HEK293T (cell line): ENCODE measurements around the gene RBM4.
"Not testable (repeated sequence)": the region's sequence is repeated elsewhere in the genome, so short reads cannot be mapped to it uniquely, and the experiment has no call there.

Source experiments
- ARNT ChIP-seq: fragments of 450-650 bp; IDR thresholded peaks from 2 replicates; pipeline ENCODE4 v1.6.1; 2017; ENCODE audit warnings: mild to moderate bottlenecking
- BHLHE40 ChIP-seq: fragments of 450-650 bp; IDR thresholded peaks from 2 replicates; pipeline ENCODE4 v1.6.1; 2016; ENCODE audit warnings: mild to moderate bottlenecking, moderate library complexity, borderline replicate concordance
- ELF4 ChIP-seq: fragments of 450-650 bp; IDR thresholded peaks from 2 replicates; pipeline ENCODE4 v1.6.1; 2017; ENCODE audit warnings: antibody characterized with exemption
- FOXA1 ChIP-seq: fragments of 450-650 bp; IDR thresholded peaks from 2 replicates; pipeline ENCODE4 v1.6.1; 2016; ENCODE audit warnings: mild to moderate bottlenecking
- FOXK2 ChIP-seq: fragments of 450-650 bp; IDR thresholded peaks from 2 replicates; pipeline ENCODE4 v1.6.1; 2016; ENCODE audit warnings: mild to moderate bottlenecking
- FOXM1 ChIP-seq: fragments of 450-650 bp; IDR thresholded peaks from 2 replicates; pipeline ENCODE4 v1.6.1; 2017; ENCODE audit warnings: mild to moderate bottlenecking, borderline replicate concordance
- L3MBTL2 ChIP-seq: fragments of 450-650 bp; conservative IDR thresholded peaks from 2 replicates; pipeline ENCODE4 v1.6.1; 2016; ENCODE audit warnings: mild to moderate bottlenecking
- NFRKB ChIP-seq: fragments of 450-650 bp; IDR thresholded peaks from 2 replicates; pipeline ENCODE4 v1.6.1; 2016; ENCODE audit warnings: mild to moderate bottlenecking, moderate library complexity
- SP1 ChIP-seq: fragments of 450-650 bp; IDR thresholded peaks from 2 replicates; pipeline ENCODE4 v1.6.1; 2017
- SUZ12 ChIP-seq: fragments of 450-650 bp; IDR thresholded peaks from 2 replicates; pipeline ENCODE4 v1.6.1; 2016; ENCODE audit warnings: mild to moderate bottlenecking
- TARDBP ChIP-seq: fragments of 450-650 bp; IDR thresholded peaks from 2 replicates; pipeline ENCODE4 v1.6.1; 2016
- TF ChIP-seq, protein P1 (sequence below): fragments of 450-650 bp; IDR thresholded peaks from 2 replicates; pipeline ENCODE4 v1.6.1; 2016

DNA sequence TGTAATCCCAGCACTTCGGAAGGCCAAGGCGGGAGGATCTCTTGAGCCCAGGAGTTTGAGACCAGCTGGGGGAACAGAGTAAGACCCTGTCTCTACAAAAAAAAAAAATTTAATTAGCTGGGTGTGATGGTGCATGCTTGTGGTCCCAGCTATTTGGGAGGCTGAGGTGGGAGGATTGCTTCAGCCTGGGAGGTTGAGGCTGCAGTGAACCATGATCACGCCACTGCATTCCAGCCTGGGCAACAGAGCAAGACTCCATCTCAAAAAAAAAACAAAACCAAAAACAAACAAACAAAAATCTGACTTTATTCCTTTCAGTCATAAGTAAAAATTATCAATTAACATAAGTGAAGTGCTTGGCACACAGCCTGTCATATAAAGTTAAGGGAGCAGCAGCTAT, 31.9 kb upstream of the RBM4 start:
- TF ChIP-seq FOXA1, SP1, SUZ12, BHLHE40, FOXK2, ELF4, FOXM1, TARDBP, ARNT, NFRKB, L3MBTL2: not testable (repeated sequence)
- TF ChIP-seq, protein P1, sequence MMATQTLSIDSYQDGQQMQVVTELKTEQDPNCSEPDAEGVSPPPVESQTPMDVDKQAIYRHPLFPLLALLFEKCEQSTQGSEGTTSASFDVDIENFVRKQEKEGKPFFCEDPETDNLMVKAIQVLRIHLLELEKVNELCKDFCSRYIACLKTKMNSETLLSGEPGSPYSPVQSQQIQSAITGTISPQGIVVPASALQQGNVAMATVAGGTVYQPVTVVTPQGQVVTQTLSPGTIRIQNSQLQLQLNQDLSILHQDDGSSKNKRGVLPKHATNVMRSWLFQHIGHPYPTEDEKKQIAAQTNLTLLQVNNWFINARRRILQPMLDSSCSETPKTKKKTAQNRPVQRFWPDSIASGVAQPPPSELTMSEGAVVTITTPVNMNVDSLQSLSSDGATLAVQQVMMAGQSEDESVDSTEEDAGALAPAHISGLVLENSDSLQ, result not testable (repeated sequence)
